Ishikawa (cell line): ENCODE results near the gene HPCAL4.

Source experiments
- CEBPB ChIP-seq: IDR thresholded peaks from 2 replicates; pipeline ENCODE4 v1.6.1; 2012
- CREB1 ChIP-seq: IDR thresholded peaks from 2 replicates; pipeline ENCODE4 v1.6.1; 2012; ENCODE audit warnings: low read depth
- EGR1 ChIP-seq: IDR thresholded peaks from 2 replicates; pipeline ENCODE4 v1.6.1; 2012
- EP300 ChIP-seq: IDR thresholded peaks from 2 replicates; pipeline ENCODE4 v1.6.1; 2012; ENCODE audit warnings: borderline replicate concordance
- FOXM1 ChIP-seq: IDR thresholded peaks from 2 replicates; pipeline ENCODE4 v1.6.1; 2012; ENCODE audit warnings: low read depth, borderline replicate concordance
- MAX ChIP-seq: IDR thresholded peaks from 2 replicates; pipeline ENCODE4 v1.6.1; 2012
- NFIC ChIP-seq: IDR thresholded peaks from 2 replicates; pipeline ENCODE4 v1.6.1; 2012
- RAD21 ChIP-seq: IDR thresholded peaks from 2 replicates; pipeline ENCODE4 v1.6.1; 2012; ENCODE audit warnings: low read depth
- TAF1 ChIP-seq: IDR thresholded peaks from 2 replicates; pipeline ENCODE4 v1.6.1; 2012; ENCODE audit warnings: low read depth, mild to moderate bottlenecking
- TCF12 ChIP-seq: IDR thresholded peaks from 2 replicates; pipeline ENCODE4 v1.6.1; 2012; ENCODE audit warnings: low read depth
- TEAD4 ChIP-seq: IDR thresholded peaks from 2 replicates; pipeline ENCODE4 v1.6.1; 2012
- USF1 ChIP-seq: IDR thresholded peaks from 2 replicates; pipeline ENCODE4 v1.6.1; 2012
- YY1 ChIP-seq: IDR thresholded peaks from 2 replicates; pipeline ENCODE4 v1.6.1; 2012; ENCODE audit warnings: low read depth
- ZBTB7A ChIP-seq: IDR thresholded peaks from 2 replicates; pipeline ENCODE4 v1.6.1; 2012; ENCODE audit warnings: low read depth
- TF ChIP-seq, protein P1 (sequence below): IDR thresholded peaks from 2 replicates; pipeline ENCODE4 v1.6.1; 2012; ENCODE audit warnings: low read depth, mild to moderate bottlenecking

Gene HPCAL4

GRCh38 chr1:39729842-39730241, 38.6 kb upstream of the HPCAL4 start:
- TF ChIP-seq YY1: no peak
- TF ChIP-seq, protein P1, sequence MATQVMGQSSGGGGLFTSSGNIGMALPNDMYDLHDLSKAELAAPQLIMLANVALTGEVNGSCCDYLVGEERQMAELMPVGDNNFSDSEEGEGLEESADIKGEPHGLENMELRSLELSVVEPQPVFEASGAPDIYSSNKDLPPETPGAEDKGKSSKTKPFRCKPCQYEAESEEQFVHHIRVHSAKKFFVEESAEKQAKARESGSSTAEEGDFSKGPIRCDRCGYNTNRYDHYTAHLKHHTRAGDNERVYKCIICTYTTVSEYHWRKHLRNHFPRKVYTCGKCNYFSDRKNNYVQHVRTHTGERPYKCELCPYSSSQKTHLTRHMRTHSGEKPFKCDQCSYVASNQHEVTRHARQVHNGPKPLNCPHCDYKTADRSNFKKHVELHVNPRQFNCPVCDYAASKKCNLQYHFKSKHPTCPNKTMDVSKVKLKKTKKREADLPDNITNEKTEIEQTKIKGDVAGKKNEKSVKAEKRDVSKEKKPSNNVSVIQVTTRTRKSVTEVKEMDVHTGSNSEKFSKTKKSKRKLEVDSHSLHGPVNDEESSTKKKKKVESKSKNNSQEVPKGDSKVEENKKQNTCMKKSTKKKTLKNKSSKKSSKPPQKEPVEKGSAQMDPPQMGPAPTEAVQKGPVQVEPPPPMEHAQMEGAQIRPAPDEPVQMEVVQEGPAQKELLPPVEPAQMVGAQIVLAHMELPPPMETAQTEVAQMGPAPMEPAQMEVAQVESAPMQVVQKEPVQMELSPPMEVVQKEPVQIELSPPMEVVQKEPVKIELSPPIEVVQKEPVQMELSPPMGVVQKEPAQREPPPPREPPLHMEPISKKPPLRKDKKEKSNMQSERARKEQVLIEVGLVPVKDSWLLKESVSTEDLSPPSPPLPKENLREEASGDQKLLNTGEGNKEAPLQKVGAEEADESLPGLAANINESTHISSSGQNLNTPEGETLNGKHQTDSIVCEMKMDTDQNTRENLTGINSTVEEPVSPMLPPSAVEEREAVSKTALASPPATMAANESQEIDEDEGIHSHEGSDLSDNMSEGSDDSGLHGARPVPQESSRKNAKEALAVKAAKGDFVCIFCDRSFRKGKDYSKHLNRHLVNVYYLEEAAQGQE: no peak
- no peak for TF ChIP-seq RAD21
- no peak for TF ChIP-seq EGR1
- TF ChIP-seq ZBTB7A: no peak
- no peak for TF ChIP-seq EP300
- TF ChIP-seq CREB1: no peak
- no peak for TF ChIP-seq TEAD4

DNA sequence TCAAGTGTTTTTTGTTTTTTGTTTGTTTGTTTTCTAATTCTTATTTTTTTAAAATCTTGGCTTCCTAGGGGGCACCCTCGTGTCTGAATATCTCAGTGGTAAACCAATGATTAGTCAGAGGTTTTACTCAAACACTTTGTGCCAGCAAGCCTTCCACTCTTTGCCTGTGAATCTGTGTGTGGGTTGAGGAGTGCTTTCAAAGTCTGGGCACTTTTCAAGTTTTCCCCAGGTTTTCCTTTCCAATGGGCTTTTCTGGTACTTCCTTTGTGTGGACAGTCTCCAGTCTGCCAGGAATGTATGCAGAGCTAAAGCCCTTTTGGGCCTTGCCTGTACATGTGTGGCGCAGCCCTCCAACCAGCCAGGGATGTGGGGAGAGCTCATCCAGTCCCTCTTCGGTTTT, 37.8 kb upstream of the HPCAL4 start:
- TF ChIP-seq TEAD4: no peak
- TF ChIP-seq NFIC: no peak
- TF ChIP-seq EGR1: no peak
- no peak for TF ChIP-seq EP300
- no peak for TF ChIP-seq CEBPB
- TF ChIP-seq, protein P1: no peak
- TF ChIP-seq MAX: no peak
- TF ChIP-seq TCF12: no peak
- no peak for TF ChIP-seq RAD21
- TF ChIP-seq CREB1: no peak
- TF ChIP-seq TAF1: no peak
- no peak for TF ChIP-seq YY1
- TF ChIP-seq USF1: no peak
- TF ChIP-seq ZBTB7A: no peak
- no peak for TF ChIP-seq FOXM1

DNA sequence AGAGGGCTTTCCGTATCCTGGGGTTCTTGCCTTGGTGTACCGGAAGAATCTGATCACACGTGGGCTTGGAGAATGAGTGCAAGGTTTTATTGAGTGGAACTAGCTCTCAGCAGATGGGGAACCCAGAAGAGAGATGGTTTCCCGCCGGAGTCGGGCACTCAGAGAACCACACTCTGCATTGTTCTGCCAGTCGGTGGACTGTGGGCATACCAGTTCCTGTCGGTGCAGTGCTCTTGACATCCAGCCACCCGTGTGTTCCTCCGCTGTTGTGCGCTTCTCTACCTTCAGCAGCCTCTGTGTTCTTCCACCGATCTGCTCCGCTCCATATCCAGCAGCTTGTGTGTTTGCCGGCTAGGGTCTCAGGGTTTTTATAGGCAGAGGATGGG, 36.7 kb upstream of the HPCAL4 start:
- TF ChIP-seq RAD21 (no peak), EGR1 (no peak), MAX (no peak), CEBPB (no peak), NFIC (no peak), TCF12 (no peak), USF1 (no peak), FOXM1 (no peak), EP300 (no peak), YY1 (no peak), CREB1 (no peak), TAF1 (no peak), TEAD4 (no peak), ZBTB7A (no peak)
- TF ChIP-seq, protein P1: no peak

GRCh38 chr1:39727221-39727931, 36.1 kb upstream of the HPCAL4 start:
- no peak for TF ChIP-seq FOXM1
- no peak for TF ChIP-seq NFIC

- TF ChIP-seq ZBTB7A (no peak), TEAD4 (no peak), RAD21 (no peak), CEBPB (no peak), YY1 (no peak)
- TF ChIP-seq, protein P1: no peak
These were observed 35.4 kb upstream of the HPCAL4 start for GRCh38 chr1:39726600-39726999.
